ENCODE data around the gene SLC10A7. TPM values are rescaled to one million over a fixed set of nuclear protein-coding genes. Genes with fewer than 3 reads are reported as not detected.

Gene SLC10A7
- total RNA-seq, 1 experiment from 2014 or later = 3.9 TPM

GRCh38 chr4:146398896-146399445, 122.8 kb downstream of the SLC10A7 start:
- Histone ChIP-seq H3K23ac (ENCODE audit: insufficient read length, low read depth, low read length) (no peak overlapping the region), H3K79me1 (ENCODE audit: insufficient read depth, low read depth, low read length, poor library complexity, severe bottlenecking) (no peaks in the 10 kb centered on the region), H4K20me1 (ENCODE audit: control insufficient read depth, insufficient read depth, insufficient read length) (no peaks in the 10 kb centered on the region), H3T11ph (ENCODE audit: low read length) (no peak overlapping the region), H3K27me3 (ENCODE audit: insufficient read depth, low read length) (no peaks in the 10 kb centered on the region), H2AK5ac (ENCODE audit: insufficient read length, low read length) (no peak overlapping the region), H4K5ac (ENCODE audit: insufficient read length, low read depth, low read length) (no peak overlapping the region), H2BK20ac (ENCODE audit: low read depth, low read length, poor library complexity, severe bottlenecking) (no peak overlapping the region), H3K27ac (ENCODE audit: insufficient read length, low read depth, low read length) (no peak overlapping the region), H2BK120ac (ENCODE audit: low read depth, low read length, poor library complexity, severe bottlenecking) (no peak overlapping the region), H4K91ac (ENCODE audit: insufficient read length, low read depth, low read length) (no peak overlapping the region), H4K8ac (replicated peaks; ENCODE audit: insufficient read length, low read depth, low read length) (no peak overlapping the region), H2BK5ac (ENCODE audit: insufficient read length, low read length) (no peak overlapping the region), H3K79me2 (ENCODE audit: insufficient read depth, low read length) (no peaks in the 10 kb centered on the region), H3K4ac (ENCODE audit: low read depth, low read length) (no peak overlapping the region), H2BK12ac (ENCODE audit: insufficient read length, low read depth, low read length) (no peak overlapping the region), H3K9ac (ENCODE audit: extremely low read depth, insufficient read length, low read length) (no peak overlapping the region), H3K9me3 (ENCODE audit: control insufficient read depth, low read depth, low read length) (no peaks in the 10 kb centered on the region), H3K4me1 (ENCODE audit: insufficient read depth, low read length) (no peaks in the 10 kb centered on the region), H3K4me2 (ENCODE audit: insufficient read depth, insufficient read length, low read length) (no peak overlapping the region), H3K56ac (ENCODE audit: insufficient read length, low read depth, low read length) (no peak overlapping the region), H3K18ac (ENCODE audit: insufficient read length, low read depth, low read length) (no peak overlapping the region), H3K14ac (ENCODE audit: insufficient read depth, low read length) (no peak overlapping the region), H2BK15ac (ENCODE audit: low read depth, low read length) (no peak overlapping the region), H3K23me2 (ENCODE audit: insufficient read length, low read depth, low read length, poor library complexity, severe bottlenecking) (no peaks in the 10 kb centered on the region), H2AFZ (ENCODE audit: low read length) (no peak overlapping the region)
- H3K4me3 Mint-ChIP-seq = no peak overlapping the region
- no peaks in the 10 kb centered on the region for H3K9me3 Mint-ChIP-seq
- WGBS (ENCODE audit: extremely low coverage, insufficient read length, low lambda C conversion rate) = no CpG with 5 or more reads among the region's 6 CpGs
- no peak for TF ChIP-seq CTCF (conservative IDR thresholded peaks at IDR 0.05)
- no peak for DNase-seq
- no peak overlapping the region for H3K27ac Mint-ChIP-seq
- H3K4me1 Mint-ChIP-seq = no peaks in the 10 kb centered on the region
- H3K36me3 Mint-ChIP-seq (ENCODE audit: insufficient read depth in 1 of 3, low read depth in 3 of 3) = no peaks in the 10 kb centered on the region
- no peaks in the 10 kb centered on the region for H3K27me3 Mint-ChIP-seq (ENCODE audit: low read depth)
